Measurements from ENCODE around the gene CRHR1.

CRHR1 gene

DNA sequence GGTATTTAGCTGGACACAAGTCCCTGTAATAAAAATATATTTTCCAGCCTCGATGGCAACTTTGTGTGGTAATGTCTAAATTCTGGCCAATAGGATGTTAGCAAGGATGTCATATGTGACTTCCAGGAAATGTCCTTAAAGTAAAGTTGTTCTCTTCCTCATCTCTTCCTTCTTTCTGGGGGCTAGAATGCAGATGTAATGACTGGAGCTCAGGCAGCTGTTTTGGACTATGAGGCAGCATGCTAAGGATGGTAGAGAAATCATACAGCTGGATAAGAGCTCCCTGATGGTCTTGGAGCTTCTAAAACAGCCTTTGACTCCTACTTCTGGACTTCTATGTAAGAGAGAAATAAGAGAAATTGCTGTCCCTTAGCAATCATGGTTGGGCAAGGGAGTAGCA is 93.3 kb downstream of the CRHR1 start:
- TF ChIP-seq, protein P1, sequence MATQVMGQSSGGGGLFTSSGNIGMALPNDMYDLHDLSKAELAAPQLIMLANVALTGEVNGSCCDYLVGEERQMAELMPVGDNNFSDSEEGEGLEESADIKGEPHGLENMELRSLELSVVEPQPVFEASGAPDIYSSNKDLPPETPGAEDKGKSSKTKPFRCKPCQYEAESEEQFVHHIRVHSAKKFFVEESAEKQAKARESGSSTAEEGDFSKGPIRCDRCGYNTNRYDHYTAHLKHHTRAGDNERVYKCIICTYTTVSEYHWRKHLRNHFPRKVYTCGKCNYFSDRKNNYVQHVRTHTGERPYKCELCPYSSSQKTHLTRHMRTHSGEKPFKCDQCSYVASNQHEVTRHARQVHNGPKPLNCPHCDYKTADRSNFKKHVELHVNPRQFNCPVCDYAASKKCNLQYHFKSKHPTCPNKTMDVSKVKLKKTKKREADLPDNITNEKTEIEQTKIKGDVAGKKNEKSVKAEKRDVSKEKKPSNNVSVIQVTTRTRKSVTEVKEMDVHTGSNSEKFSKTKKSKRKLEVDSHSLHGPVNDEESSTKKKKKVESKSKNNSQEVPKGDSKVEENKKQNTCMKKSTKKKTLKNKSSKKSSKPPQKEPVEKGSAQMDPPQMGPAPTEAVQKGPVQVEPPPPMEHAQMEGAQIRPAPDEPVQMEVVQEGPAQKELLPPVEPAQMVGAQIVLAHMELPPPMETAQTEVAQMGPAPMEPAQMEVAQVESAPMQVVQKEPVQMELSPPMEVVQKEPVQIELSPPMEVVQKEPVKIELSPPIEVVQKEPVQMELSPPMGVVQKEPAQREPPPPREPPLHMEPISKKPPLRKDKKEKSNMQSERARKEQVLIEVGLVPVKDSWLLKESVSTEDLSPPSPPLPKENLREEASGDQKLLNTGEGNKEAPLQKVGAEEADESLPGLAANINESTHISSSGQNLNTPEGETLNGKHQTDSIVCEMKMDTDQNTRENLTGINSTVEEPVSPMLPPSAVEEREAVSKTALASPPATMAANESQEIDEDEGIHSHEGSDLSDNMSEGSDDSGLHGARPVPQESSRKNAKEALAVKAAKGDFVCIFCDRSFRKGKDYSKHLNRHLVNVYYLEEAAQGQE (IDR thresholded peaks at IDR 0.05; ENCODE audit: insufficient read depth in 1 of 2, low read depth in 2 of 2, low read length in 2 of 2): no peak
- TF ChIP-seq TAF1 (IDR thresholded peaks at IDR 0.05; ENCODE audit: borderline replicate concordance, insufficient read depth, low read length) (no peak), POLR2AphosphoS5 (IDR thresholded peaks at IDR 0.05; ENCODE audit: low read depth, low read length) (no peak), FOXP2 (optimal IDR thresholded peaks at IDR 0.05; ENCODE audit: borderline replicate concordance, extremely low read depth, extremely low read length, insufficient read depth) (no peak), SIN3A (IDR thresholded peaks at IDR 0.05; ENCODE audit: borderline replicate concordance, insufficient read depth, low read length) (no peak)

DNA sequence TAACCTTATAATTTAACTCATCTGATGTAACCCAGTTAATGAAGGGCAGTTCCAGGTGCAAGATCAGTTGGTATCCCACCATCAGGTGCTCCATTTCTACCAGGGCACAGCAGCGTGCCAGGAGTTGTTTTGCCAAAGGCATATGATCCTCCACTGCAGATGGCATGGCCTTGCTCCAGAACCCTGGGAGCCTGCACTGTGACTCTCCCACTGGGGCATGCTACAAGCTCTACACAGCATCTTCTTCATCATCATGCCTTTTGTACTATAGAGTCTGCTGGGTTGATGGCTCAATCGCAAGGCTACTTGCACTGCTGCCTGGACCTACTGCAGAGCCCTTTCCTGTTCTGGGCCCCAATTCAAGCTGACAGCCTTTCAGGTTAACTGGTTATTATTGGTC is 98.9 kb downstream of the CRHR1 start:
- TF ChIP-seq SIN3A (IDR thresholded peaks at IDR 0.05; ENCODE audit: borderline replicate concordance, insufficient read depth, low read length) (no peak), TAF1 (IDR thresholded peaks at IDR 0.05; ENCODE audit: borderline replicate concordance, insufficient read depth, low read length) (no peak), POLR2AphosphoS5 (IDR thresholded peaks at IDR 0.05; ENCODE audit: low read depth, low read length) (no peak)
- TF ChIP-seq, protein P1 (IDR thresholded peaks at IDR 0.05; ENCODE audit: insufficient read depth in 1 of 2, low read depth in 2 of 2, low read length in 2 of 2): no peak

Measured in PFSK-1 (cell line).